Endodermal cell (in vitro differentiated cells): Measurements from ENCODE around the gene GNL3L. TPM values are rescaled to one million over a fixed set of nuclear protein-coding genes. Genes with fewer than 3 reads are reported as not detected.
"Not testable (repeated sequence)": the region's sequence is repeated elsewhere in the genome, so short reads cannot be mapped to it uniquely, and the experiment has no call there.

Source experiments
- DNase-seq: peaks from one replicate; pipeline ENCODE4 v3.0.0-alpha.2; 2017
- H3K27ac ChIP-seq: 2 replicates; pipeline ENCODE4 v1.5.1; 2013; ENCODE audit warnings: mild to moderate bottlenecking, low read depth, low read length, moderate library complexity
- H3K27me3 ChIP-seq: 2 replicates; pipeline ENCODE4 v1.6.1; 2013; ENCODE audit warnings: mild to moderate bottlenecking, low read length, moderate library complexity; ENCODE audit not compliant: insufficient read depth, control insufficient read depth, poor library complexity, severe bottlenecking
- H3K36me3 ChIP-seq: 2 replicates; pipeline ENCODE4 v1.7.0; 2013; ENCODE audit warnings: mild to moderate bottlenecking, low read length, moderate library complexity; ENCODE audit not compliant: control insufficient read depth, insufficient read depth
- H3K4me1 ChIP-seq: one replicate; pipeline ENCODE4 v1.7.0; 2013; ENCODE audit warnings: low read length; ENCODE audit not compliant: control insufficient read depth, insufficient read depth
- H3K4me3 ChIP-seq: 2 replicates; pipeline ENCODE4 v1.5.1; 2013; ENCODE audit warnings: mild to moderate bottlenecking, low read length, moderate library complexity
- H3K9ac ChIP-seq: 2 replicates; pipeline ENCODE4 v1.6.1; 2013; ENCODE audit warnings: mild to moderate bottlenecking, low read length, moderate library complexity; ENCODE audit not compliant: poor library complexity, severe bottlenecking; ENCODE audit errors: extremely low read depth
- H3K9me3 ChIP-seq: 2 replicates; pipeline ENCODE4 v1.6.1; 2013; ENCODE audit warnings: mild to moderate bottlenecking, low read length, moderate library complexity; ENCODE audit not compliant: control insufficient read depth
- H3K27ac Mint-ChIP-seq: 2 replicates; pipeline ENCODE4 v1.8.0; 2020; ENCODE audit warnings: mixed read lengths
- H3K27me3 Mint-ChIP-seq: 2 replicates; pipeline ENCODE4 v1.8.0; 2021; ENCODE audit warnings: mild to moderate bottlenecking, mixed read lengths; ENCODE audit not compliant: insufficient read depth
- H3K36me3 Mint-ChIP-seq: 2 replicates; pipeline ENCODE4 v1.8.0; 2020; ENCODE audit warnings: low read depth, mixed read lengths
- H3K4me1 Mint-ChIP-seq: 2 replicates; pipeline ENCODE4 v1.8.0; 2020; ENCODE audit warnings: mixed read lengths
- H3K4me3 Mint-ChIP-seq: 2 replicates; pipeline ENCODE4 v1.8.0; 2020; ENCODE audit warnings: mild to moderate bottlenecking, moderate library complexity, mixed read lengths
- H3K9me3 Mint-ChIP-seq: 2 replicates; pipeline ENCODE4 v1.8.0; 2020; ENCODE audit warnings: mild to moderate bottlenecking, mixed read lengths
- CTCF ChIP-seq: fragments of 200-600 bp; sonication (generic); conservative IDR thresholded peaks from 2 replicates; pipeline ENCODE4 v1.5.0; 2021; ENCODE audit warnings: antibody characterized with exemption, mild to moderate bottlenecking
- WGBS, 2 experiments: methylation state at CpG; one replicate each; pipeline versions ENCODE4 v1.1.5 to v1.1.7; 2013; ENCODE audit warnings: missing lambda C conversion rate in 2 of 2, mixed read lengths in 1 of 2; ENCODE audit not compliant: insufficient coverage in 1 of 2, insufficient read length in 1 of 2; 5-methylcytosine and 5-hydroxymethylcytosine counted together
- total RNA-seq, 2 donors: library from RNA; stranded (reverse); fragmentation: NEBNext Ultra II Directional in 1 of 2; extraction: Animal tissue kit (Norgen Biotek cat#: 25700) in 1 of 2; gene quantifications; 2 replicates in 1 of 2; 3 replicates in 1 of 2; pipeline ENCODE4 v1.2.1, GENCODE V29; 2021

The GNL3L gene
- total RNA-seq, 2 donors from 2014 or later: 40.2 to 43.8 TPM

GRCh38 chrX:54570332-54570731 is 40.3 kb downstream of the GNL3L start:
- H3K36me3 ChIP-seq: peaks cover 33% of the 10 kb centered on the region
- no peak for DNase-seq
- H3K9ac ChIP-seq: no peak overlapping the region
- Mint-ChIP-seq H3K36me3 (peaks cover 40% of the 10 kb centered on the region), H3K27me3 (no peaks in the 10 kb centered on the region), H3K4me1 (no peaks in the 10 kb centered on the region), H3K4me3 (no peak overlapping the region), H3K27ac (no peak overlapping the region), H3K9me3 (peaks cover 53% of the 10 kb centered on the region)
- H3K27me3 ChIP-seq: no peaks in the 10 kb centered on the region
- H3K9me3 ChIP-seq: peaks cover 33% of the 10 kb centered on the region
- no peak for TF ChIP-seq CTCF
- H3K27ac ChIP-seq: no peak overlapping the region
- no peak overlapping the region for H3K4me3 ChIP-seq
- no peaks in the 10 kb centered on the region for H3K4me1 ChIP-seq

GRCh38 chrX:54572641-54573040 is 42.6 kb downstream of the GNL3L start:
- H3K27me3 Mint-ChIP-seq, H3K4me3 Mint-ChIP-seq, H3K27ac Mint-ChIP-seq, H3K27me3 ChIP-seq, H3K4me1 Mint-ChIP-seq, H3K27ac ChIP-seq, DNase-seq, H3K4me1 ChIP-seq, H3K9ac ChIP-seq, H3K4me3 ChIP-seq: not testable (repeated sequence)
- H3K9me3 ChIP-seq: peaks cover 33% of the 10 kb centered on the region
- 100% methylated on average over 4 of the region's 31 CpGs; no CpG with 5 or more reads in 1 of the 2 experiments for WGBS, 2 experiments
- H3K36me3 ChIP-seq: peaks cover 39% of the 10 kb centered on the region
- Mint-ChIP-seq H3K36me3 (peaks cover 49% of the 10 kb centered on the region), H3K9me3 (peaks cover 60% of the 10 kb centered on the region)

GRCh38 chrX:54597728-54598127 is 67.7 kb downstream of the GNL3L start:
- Mint-ChIP-seq H3K27me3 (no peaks in the 10 kb centered on the region), H3K36me3 (peaks cover 16% of the 10 kb centered on the region), H3K9me3 (peaks cover 56% of the 10 kb centered on the region), H3K4me1 (no peaks in the 10 kb centered on the region), H3K4me3 (no peak overlapping the region), H3K27ac (no peak overlapping the region)
- Histone ChIP-seq H3K9ac (no peak overlapping the region), H3K4me3 (no peak overlapping the region), H3K9me3 (peaks cover 8% of the 10 kb centered on the region), H3K27me3 (no peaks in the 10 kb centered on the region), H3K36me3 (no peaks in the 10 kb centered on the region), H3K27ac (no peak overlapping the region), H3K4me1 (no peaks in the 10 kb centered on the region)
- no peak for TF ChIP-seq CTCF
- 80% methylated on average over 2 of the region's 2 CpGs; no CpG with 5 or more reads in 1 of the 2 experiments for WGBS, 2 experiments
- no peak for DNase-seq

- 30% methylated on average over 1 of the region's 1 CpG; no CpG with 5 or more reads in 1 of the 2 experiments for WGBS, 2 experiments
- no peak overlapping the region for H3K4me3 Mint-ChIP-seq
- H3K27ac ChIP-seq: no peak overlapping the region
Measured at GRCh38 chrX:54602563-54602962, 72.5 kb downstream of the GNL3L start.

More at GRCh38 chrX:54602563-54602962, 72.5 kb downstream of the GNL3L start:
- Histone ChIP-seq H3K4me3 (peak overlapping the region; percentile 45), H3K4me1 (no peaks in the 10 kb centered on the region), H3K9me3 (peaks cover 8% of the 10 kb centered on the region), H3K36me3 (no peaks in the 10 kb centered on the region), H3K27me3 (no peaks in the 10 kb centered on the region), H3K9ac (no peak overlapping the region)
- Mint-ChIP-seq H3K27me3 (no peaks in the 10 kb centered on the region), H3K9me3 (peaks cover 44% of the 10 kb centered on the region), H3K36me3 (peaks cover 4% of the 10 kb centered on the region), H3K4me1 (no peaks in the 10 kb centered on the region), H3K27ac (no peak overlapping the region)
- TF ChIP-seq CTCF: no peak
- DNase-seq: peak; percentile 45
